Coronary artery (tissue), 2 donors: ENCODE results near the gene TMEM178B.
"Not testable (repeated sequence)": the region's sequence is repeated elsewhere in the genome, so short reads cannot be mapped to it uniquely, and the experiment has no call there.

ENCODE experiments used
- DNase-seq: peaks from one replicate; pipeline ENCODE4 v3.0.0-alpha.2; 2017; ENCODE audit warnings: low spot score
- H3K27ac ChIP-seq, 2 donors: fragments of 200-600 bp; sonication (generic); one replicate each; pipeline ENCODE4 v1.5.1; 2016 to 2019
- H3K4me3 ChIP-seq: fragments of 200-600 bp; sonication (generic); 2 replicates; pipeline ENCODE4 v1.5.1; 2016; ENCODE audit warnings: mild to moderate bottlenecking, moderate library complexity
- CTCF ChIP-seq: fragments of 200-600 bp; sonication (generic); IDR thresholded peaks from one replicate; pipeline ENCODE4 v1.5.1; 2019; ENCODE audit warnings: antibody characterized with exemption

TMEM178B gene

GRCh38 chr7:141374425-141374824 lies 300.6 kb downstream of the TMEM178B start:
- H3K4me3 ChIP-seq = no peak overlapping the region
- TF ChIP-seq CTCF = no peak

GRCh38 chr7:141375442-141375841 lies 301.6 kb downstream of the TMEM178B start:
- H3K4me3 ChIP-seq = no peak overlapping the region
- TF ChIP-seq CTCF = no peak
- no peak for DNase-seq
- H3K27ac ChIP-seq = no peak overlapping the region

More at GRCh38 chr7:141374425-141374824, 300.6 kb downstream of the TMEM178B start:
- DNase-seq = no peak
- H3K27ac ChIP-seq = no peak overlapping the region

- Histone ChIP-seq H3K4me3 (no peak overlapping the region), H3K27ac (no peak overlapping the region)
- no peak for DNase-seq
- TF ChIP-seq CTCF = no peak
Observed at GRCh38 chr7:141377906-141378305, 304.0 kb downstream of the TMEM178B start.

GRCh38 chr7:141378405-141378804 lies 304.5 kb downstream of the TMEM178B start:
- no peak for TF ChIP-seq CTCF
- Histone ChIP-seq H3K4me3 (no peak overlapping the region), H3K27ac (no peak overlapping the region)
- no peak for DNase-seq

- no peak for DNase-seq
- Histone ChIP-seq H3K4me3 (no peak overlapping the region), H3K27ac (no peak overlapping the region)
- no peak for TF ChIP-seq CTCF
Observed at GRCh38 chr7:141381794-141382427, 308.0 kb downstream of the TMEM178B start.

GRCh38 chr7:141383356-141383755 lies 309.5 kb downstream of the TMEM178B start:
- not testable (repeated sequence) for H3K27ac ChIP-seq, H3K4me3 ChIP-seq, DNase-seq

- TF ChIP-seq CTCF = no peak
- Histone ChIP-seq H3K27ac (no peak overlapping the region), H3K4me3 (no peak overlapping the region)
- DNase-seq = no peak
Observed at GRCh38 chr7:141386881-141387280, 313.0 kb downstream of the TMEM178B start.
